KMS-11 (cell line): ENCODE results near the gene CASQ2.

Experiments used
- H2AFZ ChIP-seq: fragments of 200-600 bp; sonication (generic); 2 replicates; pipeline ENCODE4 v1.6.1; 2016; ENCODE audit warnings: antibody characterized with exemption, mixed run types, low read depth
- H3K27ac ChIP-seq: fragments of 200-600 bp; sonication (generic); 2 replicates; pipeline ENCODE4 v1.6.1; 2016; ENCODE audit warnings: mild to moderate bottlenecking, mixed run types
- H3K27me3 ChIP-seq: fragments of 200-600 bp; sonication (generic); 2 replicates; pipeline ENCODE4 v1.6.1; 2017; ENCODE audit warnings: mild to moderate bottlenecking, low read depth, mixed run types, moderate library complexity; ENCODE audit not compliant: insufficient read depth
- H3K36me3 ChIP-seq: fragments of 200-600 bp; sonication (generic); 2 replicates; pipeline ENCODE4 v1.6.1; 2017; ENCODE audit warnings: mild to moderate bottlenecking, mixed run types; ENCODE audit not compliant: insufficient read depth
- H3K4me1 ChIP-seq: fragments of 200-600 bp; sonication (generic); 2 replicates; pipeline ENCODE4 v1.6.1; 2016; ENCODE audit warnings: mild to moderate bottlenecking, low read depth, mixed run types; ENCODE audit not compliant: poor library complexity, severe bottlenecking
- H3K4me2 ChIP-seq: fragments of 200-600 bp; sonication (generic); 2 replicates; pipeline ENCODE4 v1.7.0; 2016; ENCODE audit warnings: mild to moderate bottlenecking, mixed run types
- H3K4me3 ChIP-seq: fragments of 200-600 bp; sonication (generic); IDR thresholded peaks from 2 replicates; pipeline ENCODE4 v1.6.1; 2017; ENCODE audit warnings: low read depth, low read length, mixed read lengths; ENCODE audit not compliant: insufficient read depth
- H3K79me2 ChIP-seq: fragments of 200-600 bp; sonication (generic); 2 replicates; pipeline ENCODE4 v1.6.1; 2016; ENCODE audit warnings: low read depth, mixed run types; ENCODE audit not compliant: insufficient read depth
- H3K9ac ChIP-seq: fragments of 200-600 bp; sonication (generic); 2 replicates; pipeline ENCODE4 v1.6.1; 2016; ENCODE audit warnings: mild to moderate bottlenecking, mixed run types
- H4K20me1 ChIP-seq: fragments of 200-600 bp; sonication (generic); 2 replicates; pipeline ENCODE4 v1.6.1; 2016; ENCODE audit warnings: mild to moderate bottlenecking, mixed run types; ENCODE audit not compliant: insufficient read depth
- CTCF ChIP-seq: fragments of 200-600 bp; sonication (generic); conservative IDR thresholded peaks from 2 replicates; pipeline ENCODE4 v1.6.1; 2017; ENCODE audit warnings: low read depth, mild to moderate bottlenecking, antibody characterized with exemption, low read length, moderate library complexity, mixed read lengths

CASQ2 gene

GRCh38 chr1:115656461-115657077 is 111.9 kb downstream of the CASQ2 start:
- Histone ChIP-seq H3K4me1 (no peaks in the 10 kb centered on the region), H3K79me2 (no peaks in the 10 kb centered on the region), H3K27ac (no peak overlapping the region), H4K20me1 (no peaks in the 10 kb centered on the region), H3K9ac (no peak overlapping the region), H3K4me3 (no peak overlapping the region), H3K36me3 (no peaks in the 10 kb centered on the region), H2AFZ (no peak overlapping the region), H3K4me2 (no peak overlapping the region), H3K27me3 (no peaks in the 10 kb centered on the region)
- TF ChIP-seq CTCF, result no peak

GRCh38 chr1:115655916-115656315 is 112.6 kb downstream of the CASQ2 start:
- no peak overlapping the region for H3K27ac ChIP-seq
- H3K79me2 ChIP-seq, result peaks cover 6% of the 10 kb centered on the region; the same call in 1 of the 2 replicates
- no peak overlapping the region for H3K9ac ChIP-seq
- H3K4me1 ChIP-seq, result peaks cover 5% of the 10 kb centered on the region
- H2AFZ ChIP-seq, result no peak overlapping the region
- no peaks in the 10 kb centered on the region for H3K36me3 ChIP-seq
- no peaks in the 10 kb centered on the region for H3K27me3 ChIP-seq
- no peak for TF ChIP-seq CTCF
- H3K4me3 ChIP-seq, result no peak overlapping the region
- H4K20me1 ChIP-seq, result no peaks in the 10 kb centered on the region
- no peak overlapping the region for H3K4me2 ChIP-seq

GRCh38 chr1:115655306-115655663 is 113.2 kb downstream of the CASQ2 start:
- Histone ChIP-seq H3K4me2 (no peak overlapping the region), H3K27me3 (no peaks in the 10 kb centered on the region), H3K27ac (no peak overlapping the region), H3K79me2 (peaks cover 11% of the 10 kb centered on the region; the same call in 1 of the 2 replicates), H3K36me3 (no peaks in the 10 kb centered on the region), H3K9ac (no peak overlapping the region), H2AFZ (no peak overlapping the region), H3K4me1 (peaks cover 11% of the 10 kb centered on the region), H4K20me1 (no peaks in the 10 kb centered on the region), H3K4me3 (no peak overlapping the region)
- TF ChIP-seq CTCF, result no peak

- no peak overlapping the region for H3K9ac ChIP-seq
- TF ChIP-seq CTCF, result no peak
- no peak overlapping the region for H3K4me3 ChIP-seq
- no peaks in the 10 kb centered on the region for H3K36me3 ChIP-seq
- peaks cover 16% of the 10 kb centered on the region for H3K4me1 ChIP-seq
- H2AFZ ChIP-seq, result no peak overlapping the region
- no peak overlapping the region for H3K4me2 ChIP-seq
- no peak overlapping the region for H3K27ac ChIP-seq
- peaks cover 11% of the 10 kb centered on the region; the same call in 1 of the 2 replicates for H3K79me2 ChIP-seq
- H3K27me3 ChIP-seq, result no peaks in the 10 kb centered on the region
- H4K20me1 ChIP-seq, result no peaks in the 10 kb centered on the region
Observed at GRCh38 chr1:115654663-115655305, 113.7 kb downstream of the CASQ2 start.
